A673 (cell line): ENCODE results near the gene PRDM16. TPM values are rescaled to one million over a fixed set of nuclear protein-coding genes. Genes with fewer than 3 reads are reported as not detected.

Source experiments
- BruUV-seq: library from RNA; stranded (reverse); fragments of 400-500 nt; replicated peaks from 2 replicates; lab custom pipeline; 2021; lab: Mats Ljungman, UMichigan
- CTCF ChIA-PET: fragments of 300-600 bp; sonication (Branson Sonifier 250); formaldehyde crosslinking; loops from one replicate; lab custom pipeline; 2022; ENCODE audit warnings: antibody characterized with exemption; lab: Charles Lee
- POLR2A ChIA-PET: fragments of 300-600 bp; sonication (Branson Sonifier 250); formaldehyde crosslinking; loops from one replicate; lab custom pipeline; 2022; ENCODE audit warnings: antibody characterized with exemption; ENCODE audit not compliant: low non-redundant PET; lab: Charles Lee
- DNase-seq: peaks from one replicate; pipeline ENCODE4 v3.0.0-alpha.2; 2015; ENCODE audit warnings: low spot score
- H3K27ac ChIP-seq: fragments of 200-600 bp; sonication (generic); 2 replicates; pipeline ENCODE4 v1.5.1; 2016; ENCODE audit warnings: mixed run types, low read depth, mild to moderate bottlenecking, mixed read lengths, antibody characterized with exemption, low read length; ENCODE audit not compliant: poor library complexity, severe bottlenecking
- H3K27me3 ChIP-seq: fragments of 200-600 bp; sonication (generic); replicated peaks from 2 replicates; pipeline ENCODE4 v1.6.1; 2017; ENCODE audit warnings: mixed run types, low read depth, mild to moderate bottlenecking, mixed read lengths, antibody characterized with exemption, low read length; ENCODE audit not compliant: insufficient read depth, poor library complexity
- H3K36me3 ChIP-seq: fragments of 200-600 bp; sonication (generic); 2 replicates; pipeline ENCODE4 v1.6.1; 2016; ENCODE audit warnings: mixed run types, mild to moderate bottlenecking, mixed read lengths, antibody characterized with exemption, low read length; ENCODE audit not compliant: insufficient read depth, poor library complexity, severe bottlenecking
- H3K4me1 ChIP-seq: fragments of 200-600 bp; sonication (generic); 2 replicates; pipeline ENCODE4 v1.6.1; 2017; ENCODE audit warnings: mixed run types, mild to moderate bottlenecking, mixed read lengths, antibody characterized with exemption, low read length; ENCODE audit not compliant: insufficient read depth, poor library complexity, severe bottlenecking
- H3K4me3 ChIP-seq: fragments of 200-600 bp; sonication (generic); 2 replicates; pipeline ENCODE4 v1.5.1; 2016; ENCODE audit warnings: low read depth, mixed run types, mild to moderate bottlenecking, mixed read lengths, low read length; ENCODE audit not compliant: poor library complexity, severe bottlenecking
- H3K9me3 ChIP-seq: fragments of 200-600 bp; sonication (generic); 2 replicates; pipeline ENCODE4 v1.6.1; 2016; ENCODE audit warnings: mixed run types, low read depth, mild to moderate bottlenecking, mixed read lengths, antibody characterized with exemption, low read length; ENCODE audit not compliant: poor library complexity, severe bottlenecking
- CTCF ChIP-seq: fragments of 300-800, 200-600 bp; sonication (generic); conservative IDR thresholded peaks from 2 replicates; pipeline ENCODE4 v1.5.1; 2017; ENCODE audit warnings: low read depth, mild to moderate bottlenecking, antibody characterized with exemption, low read length, moderate library complexity, mixed read lengths
- EZH2 ChIP-seq: fragments of 200-600 bp; sonication (generic); IDR thresholded peaks from 2 replicates; pipeline ENCODE4 v1.6.1; 2017; ENCODE audit warnings: borderline replicate concordance, low read depth, mild to moderate bottlenecking, mixed read lengths, antibody characterized with exemption, low read length; ENCODE audit not compliant: poor library complexity, severe bottlenecking
- intact Hi-C: fragments of 100-400 bp; cut with micrococcal nuclease; formaldehyde crosslinking; loops from one replicate; pipeline ENCODE4 v1.10.0; 2022; ENCODE audit not compliant: unreplicated experiment
- total RNA-seq: library from RNA; stranded (reverse); gene quantifications from 2 replicates; pipeline ENCODE4 v1.2.3, GENCODE V29; 2021

The PRDM16 gene
- total RNA-seq, 1 experiment from 2014 or later, result 0.49 TPM

- no peaks in the 10 kb centered on the region for H3K4me1 ChIP-seq
These were observed 412.0 kb downstream of the PRDM16 start for GRCh38 chr1:3481046-3481445.

DNA sequence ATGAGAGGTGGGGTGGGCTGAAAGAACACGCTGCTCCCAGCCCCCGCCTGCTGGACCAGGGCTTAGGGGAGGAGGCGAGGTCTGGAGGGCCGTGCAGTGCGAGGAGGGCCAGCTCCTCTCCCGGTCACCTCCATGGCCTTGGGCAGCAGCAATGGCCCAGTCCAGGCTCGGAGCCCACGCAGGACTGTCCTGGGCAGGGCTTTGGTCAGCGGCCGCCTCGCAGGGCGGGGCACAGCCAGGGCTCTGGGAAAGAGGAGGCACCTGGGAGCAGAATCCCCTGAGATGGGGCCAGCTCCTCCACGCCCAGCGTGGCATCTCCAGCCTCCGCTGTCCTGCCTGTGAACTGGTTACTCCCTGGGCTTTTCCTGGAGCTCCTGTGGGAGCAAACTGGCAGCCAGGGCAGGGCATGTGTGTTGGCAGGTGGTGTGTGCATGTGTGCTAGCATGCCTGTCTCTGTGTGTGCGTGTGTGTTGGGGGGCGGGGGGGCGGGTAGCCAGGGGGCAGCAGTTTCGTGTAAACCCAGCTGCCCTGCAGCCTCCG, 412.9 kb downstream of the PRDM16 start:
- POLR2A ChIA-PET, result no interaction called here
- intact Hi-C loops, result no loop called here
- DNase-seq, result no peak

More at GRCh38 chr1:3481046-3481445, 412.0 kb downstream of the PRDM16 start:
- Histone ChIP-seq H3K4me3 (no peak overlapping the region), H3K27me3 (no peaks in the 10 kb centered on the region), H3K9me3 (no peaks in the 10 kb centered on the region), H3K36me3 (no peaks in the 10 kb centered on the region), H3K27ac (no peak overlapping the region)
- TF ChIP-seq EZH2, result no peak
- no peak for TF ChIP-seq CTCF
- intact Hi-C loops, result no loop called here
- no peak for DNase-seq
- POLR2A ChIA-PET, result no interaction called here
- BruUV-seq, result no TSS peak
- CTCF ChIA-PET, result interaction anchor here (3.3 kb wide), 1 partner anchor 28 kb away, joined by 15 read pairs; no protein-coding TSS in a partner anchor

DNA sequence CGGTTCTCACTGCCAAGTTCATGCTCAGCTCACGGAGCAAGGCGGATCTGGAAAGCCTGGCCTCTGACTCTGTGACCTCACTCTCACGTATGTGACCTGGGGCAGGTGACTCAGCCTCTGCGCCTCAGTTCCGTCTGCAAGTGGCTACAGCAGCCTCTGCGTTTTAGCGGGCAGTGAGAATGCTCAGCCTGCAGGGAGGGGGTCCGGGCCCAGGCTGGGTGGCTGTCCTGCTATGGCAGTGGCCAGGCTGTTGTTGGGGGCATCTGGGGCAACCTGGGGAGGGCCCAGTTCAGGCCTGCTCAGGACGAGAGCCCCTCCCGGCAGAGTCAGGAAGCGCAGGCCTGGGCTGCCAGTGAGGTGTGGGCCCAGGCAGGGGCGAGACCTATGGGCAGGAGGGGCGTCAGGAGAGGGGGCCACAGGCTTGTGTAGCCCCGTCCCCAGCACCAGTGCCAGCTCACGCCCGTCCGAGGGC, 413.4 kb downstream of the PRDM16 start:
- no peaks in the 10 kb centered on the region for H3K27me3 ChIP-seq
- H3K9me3 ChIP-seq, result no peaks in the 10 kb centered on the region
- CTCF ChIA-PET, result interaction anchor here (3.3 kb wide), 1 partner anchor 29 kb away, joined by 15 read pairs; no protein-coding TSS in a partner anchor
- no peak for DNase-seq
- no peak overlapping the region for H3K4me3 ChIP-seq
- H3K36me3 ChIP-seq, result no peaks in the 10 kb centered on the region
- TF ChIP-seq CTCF (no peak), EZH2 (no peak)
- no TSS peak for BruUV-seq
- POLR2A ChIA-PET, result no interaction called here
- no peak overlapping the region for H3K27ac ChIP-seq
- intact Hi-C loops, result no loop called here
- no peaks in the 10 kb centered on the region for H3K4me1 ChIP-seq

More for the DNA sequence above, 412.9 kb downstream of the PRDM16 start:
- no peaks in the 10 kb centered on the region for H3K9me3 ChIP-seq
- H3K4me1 ChIP-seq, result no peaks in the 10 kb centered on the region
- no peak overlapping the region for H3K27ac ChIP-seq
- no TSS peak for BruUV-seq
- no peaks in the 10 kb centered on the region for H3K27me3 ChIP-seq
- CTCF ChIA-PET, result interaction anchor here (3.3 kb wide), 1 partner anchor 29 kb away, joined by 15 read pairs; no protein-coding TSS in a partner anchor
- no peak overlapping the region for H3K4me3 ChIP-seq
- no peaks in the 10 kb centered on the region for H3K36me3 ChIP-seq
- TF ChIP-seq CTCF (no peak), EZH2 (no peak)
